NCI-H1092 (cell line): Measurements from ENCODE around the gene CENPX.
"Not testable (repeated sequence)": the region's sequence is repeated elsewhere in the genome, so short reads cannot be mapped to it uniquely, and the experiment has no call there.

Experiments used
- DNase-seq: peaks from one replicate; lab custom pipeline; 2025; lab: John Stamatoyannopoulos, UW

Gene CENPX

DNA sequence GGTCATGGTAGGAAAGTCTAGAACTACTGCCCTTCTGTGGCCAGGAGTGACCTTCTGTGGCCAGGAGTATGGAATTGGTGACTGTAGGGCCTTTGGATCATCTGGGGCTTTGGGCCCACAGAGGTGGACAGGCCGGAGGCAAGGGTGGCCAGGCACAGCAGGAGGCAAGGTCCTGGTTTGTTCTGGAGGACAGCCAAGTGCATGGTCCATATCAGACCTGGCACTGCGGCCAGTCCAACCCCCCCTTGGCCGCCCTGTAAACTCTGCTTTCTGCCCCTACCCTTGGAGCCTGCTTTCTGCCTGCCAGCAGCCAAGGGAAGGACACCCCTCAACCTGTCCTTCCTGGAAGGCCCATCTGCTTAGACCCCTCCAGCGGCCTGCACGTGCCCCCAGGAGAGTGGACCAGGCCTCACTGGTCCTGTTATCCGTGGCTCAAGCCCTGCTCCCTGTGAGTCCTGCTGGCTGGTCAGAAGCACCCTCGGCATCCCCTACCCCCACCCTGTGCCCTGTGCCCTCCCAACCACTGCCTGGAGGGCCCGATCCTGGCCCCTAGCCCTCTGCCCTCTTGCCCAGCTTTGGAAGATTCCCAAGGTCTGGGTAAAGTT is 17.1 kb upstream of the CENPX start:
- DNase-seq = no peak

DNA sequence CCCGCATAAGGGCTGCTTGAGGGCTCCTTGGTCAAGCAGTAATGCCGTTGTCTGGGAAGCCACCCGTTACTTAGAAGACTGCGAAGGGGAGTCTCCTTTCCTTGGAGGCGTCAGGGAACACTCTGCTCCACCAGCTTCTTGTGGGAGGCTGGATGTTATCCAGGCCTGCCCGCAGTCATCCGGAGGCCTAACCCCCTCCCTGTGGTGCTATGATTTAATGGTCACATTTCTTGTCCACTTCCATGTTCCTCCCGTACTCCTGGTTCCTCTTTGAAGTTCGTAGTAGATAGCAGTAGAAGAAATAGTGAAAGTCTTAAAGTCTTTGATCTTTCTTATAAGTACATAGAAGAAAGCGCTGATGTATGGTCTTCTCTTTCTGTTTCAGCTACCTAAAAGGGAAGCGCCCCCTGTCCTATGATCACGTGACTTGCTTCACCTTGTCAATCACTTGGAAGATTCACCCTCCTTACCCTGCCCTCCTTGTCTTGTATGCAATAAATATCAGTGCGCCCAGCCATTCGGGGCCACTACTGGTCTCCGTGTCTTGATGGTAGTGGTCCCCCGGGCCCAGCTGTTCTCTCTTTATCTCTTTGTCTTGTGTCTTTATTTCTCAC is 16.2 kb upstream of the CENPX start:
- DNase-seq = not testable (repeated sequence)

DNA sequence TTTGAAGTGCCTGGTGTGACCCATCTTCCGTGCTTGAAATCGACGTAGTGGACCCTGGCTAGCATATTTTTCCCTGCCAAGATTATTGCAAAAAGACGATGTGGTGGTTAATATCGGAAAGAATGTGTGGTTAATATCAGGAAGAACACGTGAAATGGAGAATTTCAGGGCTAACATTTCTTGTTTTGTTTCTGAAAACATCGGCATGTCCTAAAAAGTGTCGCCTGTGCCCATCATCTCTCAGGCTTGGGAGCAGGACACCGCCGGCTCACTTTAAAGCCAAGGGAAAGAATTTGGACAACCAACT is 15.2 kb upstream of the CENPX start:
- DNase-seq = no peak

DNA sequence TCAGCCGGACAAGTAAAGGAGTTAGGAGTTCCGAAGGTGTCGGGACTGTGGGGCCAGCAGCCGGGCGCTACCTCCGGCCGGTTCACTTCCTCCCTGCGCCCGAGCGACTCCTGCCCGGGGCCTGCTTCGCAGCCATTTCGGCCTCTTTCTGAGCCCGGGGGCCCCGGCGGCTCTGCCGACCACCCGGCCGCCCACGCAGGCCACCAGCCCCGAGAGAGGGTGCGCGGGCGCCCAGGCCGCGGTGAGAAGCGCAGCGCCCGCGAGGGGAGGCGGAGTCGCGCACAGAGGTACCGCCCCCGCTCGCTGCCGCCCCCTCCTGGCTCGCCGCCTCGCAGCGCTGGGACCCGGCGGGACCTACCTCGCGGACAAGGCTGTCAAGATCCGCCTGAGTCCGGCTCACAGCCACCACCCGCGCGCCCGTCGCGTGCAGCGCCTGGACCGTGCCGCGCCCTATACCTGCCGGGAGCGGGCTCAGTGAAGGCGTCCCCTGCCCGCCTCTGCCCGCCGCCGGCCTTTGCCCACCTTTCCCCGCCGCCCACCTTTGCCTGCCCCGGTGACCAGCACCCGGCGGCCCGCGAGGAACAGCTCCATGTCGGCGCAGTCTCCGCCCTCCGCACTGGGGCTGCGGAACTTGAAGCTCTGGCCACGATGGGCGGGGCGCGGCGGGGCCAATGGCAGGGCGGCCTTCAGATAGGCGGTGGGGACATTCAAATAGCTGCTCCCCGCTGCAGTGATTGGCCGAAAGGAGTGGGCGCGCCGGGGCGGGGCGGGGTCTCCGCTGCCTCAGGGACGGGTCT is 14.6 kb upstream of the CENPX start, which contains the start of gene DCXR:
DCXR (minus strand) TSS at position 606 of the 797 bp plus-strand sequence; CDS start at position 591, 15 bp downstream.
- peak; percentile 95 for DNase-seq

DNA sequence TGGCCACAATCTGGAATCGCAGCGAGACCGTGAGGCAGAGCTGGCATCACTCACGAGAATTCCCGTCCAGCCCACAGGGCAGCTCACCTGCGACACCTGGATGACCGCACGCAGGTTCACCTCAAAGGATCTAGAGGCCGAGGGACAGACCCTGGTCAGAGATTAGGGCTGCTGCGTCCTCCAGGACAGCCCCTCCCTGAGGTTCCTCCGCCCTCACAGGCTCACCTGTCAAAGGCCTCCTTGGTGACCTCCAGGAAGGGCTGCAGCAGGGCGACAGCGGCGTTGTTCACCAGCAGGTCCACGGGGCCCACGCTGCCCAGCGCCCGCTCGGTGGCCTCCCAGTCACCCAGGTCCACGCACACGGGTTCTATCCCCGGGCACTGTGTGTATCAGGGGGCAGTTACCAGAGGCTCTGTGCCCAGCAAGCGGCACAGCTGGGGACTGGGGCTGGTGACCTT is 14.0 kb upstream of the CENPX start:
- DNase-seq = no peak

DNA sequence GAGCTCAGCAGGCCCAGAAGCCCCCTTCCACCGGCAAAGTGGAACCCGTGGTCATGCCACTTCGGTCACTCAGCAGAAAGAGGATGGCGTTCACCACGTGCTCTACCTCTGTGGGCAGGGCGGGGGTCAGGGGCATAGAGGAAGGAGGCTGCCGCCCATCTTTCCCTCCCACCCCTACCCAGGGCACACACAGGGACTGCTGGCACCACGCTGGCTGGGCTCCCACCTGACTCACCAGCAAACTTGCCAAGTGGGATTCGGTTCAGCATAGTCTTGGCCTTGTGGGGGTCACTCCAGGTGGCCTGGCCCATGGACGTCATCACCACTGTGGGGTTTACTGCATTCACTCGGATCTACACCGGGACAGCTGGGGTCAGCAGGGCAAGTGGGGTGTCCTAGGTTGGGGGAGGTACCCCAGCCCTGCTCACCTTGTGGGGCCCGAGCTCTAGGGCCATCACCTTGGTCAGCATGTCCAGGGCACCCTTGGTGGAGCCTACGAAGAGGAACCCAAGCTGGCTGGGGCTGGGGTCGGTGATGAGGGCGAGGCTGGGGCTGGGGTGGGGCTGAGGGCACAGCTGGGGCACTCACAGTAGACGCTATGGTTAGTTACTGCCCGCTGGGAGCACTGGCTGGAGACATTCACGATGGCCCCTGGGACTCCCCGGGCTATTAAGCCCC is 13.4 kb upstream of the CENPX start:
- DNase-seq = no peak

DNA sequence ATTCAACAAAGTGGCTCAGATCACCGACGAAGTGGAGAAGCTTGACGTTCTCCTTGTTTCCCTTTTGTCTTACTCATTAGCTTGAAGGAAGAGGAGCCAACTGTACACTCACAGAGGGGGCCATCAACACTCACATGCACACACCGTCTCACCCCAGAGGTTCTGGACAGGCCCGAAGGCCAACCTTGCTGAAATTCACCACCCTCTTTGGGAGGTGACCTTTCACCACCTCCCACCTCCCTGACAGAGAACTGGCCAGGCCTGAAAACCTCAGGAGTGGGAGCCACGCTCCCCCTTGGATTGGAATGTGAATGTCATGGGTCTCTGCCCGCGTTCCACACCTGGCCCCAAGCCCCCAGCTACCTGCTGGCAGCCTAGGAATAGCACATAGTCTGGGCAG is 12.8 kb upstream of the CENPX start:
- no peak for DNase-seq

DNA sequence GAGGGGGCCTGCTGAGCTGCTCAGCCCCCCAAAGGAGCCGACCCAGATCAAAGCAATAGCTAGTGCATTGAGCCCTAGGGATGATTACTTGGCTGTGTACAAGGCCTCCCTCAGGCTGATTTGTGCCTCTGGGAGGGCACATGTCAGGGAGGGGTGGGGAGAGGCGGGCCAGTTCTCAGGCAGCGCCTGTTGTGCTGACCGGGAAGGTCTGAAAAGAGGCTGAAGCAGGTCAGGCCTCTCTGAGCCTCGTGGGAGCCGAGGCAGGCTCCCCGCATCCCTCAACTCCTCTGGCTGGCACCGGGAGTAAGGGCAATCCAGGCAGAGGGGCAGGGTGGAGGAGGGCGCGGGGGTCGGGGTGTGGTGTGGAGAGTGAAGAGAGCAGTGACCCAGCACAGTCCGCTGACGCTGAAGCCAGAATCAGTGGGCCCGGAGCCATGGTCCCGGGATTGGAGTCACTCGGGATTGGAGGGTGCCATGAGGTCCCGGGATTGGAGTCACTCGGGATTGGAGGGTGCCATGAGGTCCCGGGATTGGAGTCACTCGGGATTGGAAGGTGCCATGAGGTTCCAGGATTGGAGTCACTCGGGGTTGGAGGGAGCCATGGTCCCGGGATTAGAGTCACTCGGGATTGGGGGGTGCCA is 11.8 kb upstream of the CENPX start:
- DNase-seq = no peak

DNA sequence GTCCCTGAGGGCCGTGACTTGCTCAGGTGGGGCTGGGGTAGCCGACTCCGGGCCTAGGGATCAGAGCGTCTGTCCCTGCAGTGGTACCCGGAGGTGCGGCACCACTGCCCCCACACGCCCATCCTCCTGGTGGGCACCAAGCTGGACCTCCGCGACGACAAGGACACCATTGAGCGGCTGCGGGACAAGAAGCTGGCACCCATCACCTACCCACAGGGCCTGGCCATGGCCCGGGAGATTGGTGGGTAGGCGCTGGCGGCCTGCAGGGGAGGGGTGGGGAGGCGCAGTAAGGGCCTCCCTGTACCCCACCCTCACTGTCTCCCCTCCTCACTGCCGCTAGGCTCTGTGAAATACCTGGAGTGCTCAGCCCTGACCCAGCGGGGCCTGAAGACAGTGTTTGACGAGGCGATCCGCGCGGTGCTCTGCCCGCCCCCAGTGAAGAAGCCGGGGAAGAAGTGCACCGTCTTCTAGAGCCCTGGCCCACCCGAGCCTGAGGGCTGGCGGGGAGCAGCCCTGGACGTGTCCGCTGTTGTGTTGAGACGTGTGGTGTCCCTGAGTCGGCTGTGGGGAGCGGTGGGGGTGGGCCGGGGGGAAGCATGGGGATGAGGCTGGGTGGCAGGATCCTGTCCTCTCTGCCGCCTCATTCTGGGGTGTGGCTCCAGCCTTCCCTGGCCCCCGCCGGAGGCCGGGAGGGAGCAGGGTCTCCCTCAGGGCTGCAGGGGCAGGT is 10.8 kb upstream of the CENPX start:
- DNase-seq = no peak

DNA sequence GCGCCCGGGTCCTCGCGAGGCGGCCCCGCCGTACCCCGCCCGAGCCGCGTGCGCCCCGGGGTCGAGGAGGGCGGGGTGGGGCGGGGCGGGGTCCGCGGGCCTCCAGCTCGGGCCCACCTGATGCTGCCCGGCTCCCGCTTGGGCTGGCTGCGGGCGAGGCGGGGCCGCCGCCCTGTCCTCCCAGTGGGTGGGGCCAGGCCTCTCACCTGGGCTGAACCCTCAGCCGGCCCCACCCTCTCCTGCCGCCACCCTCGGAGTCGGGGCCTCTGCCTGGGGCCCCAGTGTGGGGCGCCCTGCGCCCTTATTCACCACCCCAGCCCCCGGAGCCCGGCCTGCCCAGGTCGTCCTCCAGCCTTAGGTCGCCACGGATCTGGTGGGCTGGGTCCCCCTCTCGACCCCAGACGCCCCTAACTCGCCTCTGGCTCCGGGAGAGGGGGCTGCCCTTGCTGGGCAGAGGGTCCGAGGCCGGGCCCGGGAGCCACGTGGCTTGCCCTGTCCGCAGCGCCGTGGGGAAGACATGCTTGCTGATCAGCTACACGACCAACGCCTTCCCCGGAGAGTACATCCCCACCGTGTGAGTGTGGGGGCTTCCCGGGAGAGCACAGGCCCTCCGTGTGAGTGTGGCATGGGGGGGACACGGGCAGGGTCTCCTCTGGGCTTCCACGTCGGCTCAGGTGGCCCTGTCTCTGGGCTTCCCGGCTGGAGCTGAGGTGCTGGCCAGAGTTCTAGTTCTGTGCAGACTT is 9.4 kb upstream of the CENPX start:
- DNase-seq = no peak

DNA sequence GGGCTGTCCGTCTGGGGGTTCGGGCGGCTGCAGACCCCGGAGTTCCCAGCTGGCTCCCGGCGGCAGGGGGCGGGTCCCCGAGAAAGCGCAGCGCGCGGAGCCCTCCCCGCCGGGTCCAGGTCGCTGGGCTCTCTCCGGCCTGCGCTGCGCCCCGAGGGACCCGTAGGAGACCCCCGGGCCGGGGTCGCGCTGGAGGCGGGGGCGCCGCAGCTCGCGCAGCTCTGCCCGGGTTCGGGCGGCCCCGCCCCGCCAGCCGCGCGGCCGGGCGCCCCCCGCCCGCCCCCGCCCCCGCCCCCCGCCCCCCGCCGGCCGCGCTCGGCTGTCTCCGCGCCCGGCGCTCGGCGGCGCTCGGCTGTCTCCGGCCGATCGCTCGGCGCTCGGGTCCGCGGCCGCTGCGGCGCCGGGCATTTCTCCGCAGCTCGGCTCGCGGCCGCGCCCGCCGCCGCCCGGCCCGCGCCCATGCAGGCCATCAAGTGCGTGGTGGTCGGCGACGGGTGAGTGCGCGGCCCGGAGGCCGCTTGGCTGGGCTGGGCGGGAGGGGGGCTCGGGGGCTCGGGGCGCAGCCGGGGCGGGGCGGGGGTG is 8.7 kb upstream of the CENPX start, which contains the start of gene RAC3:
RAC3 (plus strand) TSS at position 376 of the 582 bp plus-strand sequence; CDS start at position 460, 84 bp downstream.
- no peak for DNase-seq

DNA sequence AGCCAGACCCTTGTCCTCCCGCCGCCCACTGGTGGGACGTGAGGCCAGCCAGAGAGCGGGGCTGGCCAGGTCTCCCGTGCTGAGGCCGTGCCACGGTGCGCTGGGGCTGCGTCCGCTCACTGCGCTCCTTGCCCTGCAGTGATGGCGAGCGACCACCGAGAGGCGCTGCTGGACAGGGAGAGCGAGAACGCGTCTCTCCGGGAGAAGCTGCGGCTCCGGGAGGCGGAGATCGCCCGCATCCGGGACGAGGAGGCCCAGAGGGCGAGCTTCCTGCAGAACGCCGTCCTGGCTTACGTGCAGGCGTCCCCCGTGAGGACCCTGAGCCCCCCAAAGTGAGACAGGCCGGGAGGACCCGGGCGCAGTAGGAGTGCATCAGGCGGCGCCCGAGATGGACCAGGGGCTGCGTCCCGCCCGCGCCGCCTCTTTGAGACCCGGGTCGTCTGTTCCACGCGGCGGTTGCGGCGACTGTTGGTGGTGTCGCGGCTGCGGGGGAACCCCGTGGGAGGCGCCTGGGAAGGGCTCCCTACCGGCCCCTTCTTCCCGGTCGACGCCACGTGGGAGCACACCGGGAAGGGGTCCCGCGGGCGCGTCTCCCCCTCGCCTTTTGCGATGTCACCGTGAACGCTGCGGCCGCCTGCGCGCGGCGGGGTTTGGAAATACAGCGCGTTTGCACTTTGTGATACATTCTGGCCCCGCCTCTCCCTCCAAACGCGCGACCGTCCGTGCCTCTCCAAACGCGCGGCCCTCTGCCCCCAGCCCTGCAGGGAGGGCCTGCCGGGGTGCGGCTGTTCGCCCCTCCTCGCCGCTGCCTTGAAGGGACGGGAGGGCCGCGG is 8.0 kb upstream of the CENPX start:
- DNase-seq = peak; percentile 72

DNA sequence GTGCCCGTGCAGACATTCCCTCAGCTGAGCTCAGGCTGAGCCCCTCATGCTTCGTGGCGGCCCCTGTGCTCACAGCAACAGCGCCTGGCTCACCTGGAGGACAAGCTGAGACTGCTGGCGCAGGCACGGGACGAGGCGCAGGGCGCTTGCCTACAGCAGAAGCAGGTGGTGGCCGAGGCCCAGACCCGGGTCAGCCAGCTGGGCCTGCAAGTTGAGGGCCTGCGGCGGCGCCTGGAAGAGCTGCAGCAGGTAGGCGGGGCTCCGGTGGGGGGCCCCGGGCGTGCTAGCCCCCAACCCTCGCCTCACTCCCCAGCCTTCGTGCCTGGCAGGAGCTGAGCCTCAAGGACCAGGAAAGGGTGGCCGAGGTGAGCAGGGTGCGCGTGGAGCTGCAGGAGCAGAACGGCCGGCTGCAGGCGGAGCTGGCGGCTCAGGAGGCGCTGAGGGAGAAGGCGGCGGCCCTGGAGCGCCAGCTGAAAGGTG is 7.4 kb upstream of the CENPX start:
- DNase-seq = no peak

DNA sequence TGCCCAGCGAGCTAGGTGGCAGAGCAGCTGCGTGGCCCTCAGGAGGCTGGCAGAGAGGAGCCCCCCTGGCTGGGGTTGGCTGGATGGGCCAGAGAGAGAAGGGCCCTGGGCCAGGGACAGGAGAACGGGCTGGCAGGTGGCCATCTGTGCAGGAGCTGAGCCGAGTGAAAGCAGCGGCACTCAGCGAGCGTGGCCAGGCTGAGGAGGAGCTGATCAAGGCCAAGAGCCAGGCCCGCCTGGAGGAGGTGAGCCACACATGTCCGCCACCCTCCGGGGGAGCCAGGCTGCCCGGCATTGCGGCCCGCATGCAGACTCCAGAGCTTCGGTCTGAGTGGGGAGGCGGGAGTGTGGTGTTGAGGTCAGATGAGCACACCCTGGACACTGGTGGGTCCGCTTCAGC is 6.7 kb upstream of the CENPX start:
- no peak for DNase-seq

DNA sequence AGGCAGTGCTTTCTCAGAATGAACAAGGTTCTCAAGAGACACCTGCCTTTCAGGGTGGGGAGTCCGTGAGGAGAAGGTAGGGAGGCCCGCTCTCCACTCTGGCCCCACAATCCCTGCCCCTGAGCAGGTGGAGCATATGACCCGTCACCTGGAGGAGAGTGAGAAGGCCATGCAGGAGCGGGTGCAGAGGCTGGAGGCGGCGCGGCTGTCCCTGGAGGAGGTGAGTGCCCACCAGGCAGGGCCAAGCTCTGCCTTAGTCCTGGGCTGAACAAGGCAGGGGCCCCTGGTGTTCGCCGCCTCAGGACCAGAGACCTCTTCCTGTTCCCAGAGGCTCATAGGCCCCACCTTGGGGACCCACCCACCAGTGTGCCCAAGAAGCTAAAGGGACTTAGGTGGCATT is 6.3 kb upstream of the CENPX start:
- no peak for DNase-seq

DNA sequence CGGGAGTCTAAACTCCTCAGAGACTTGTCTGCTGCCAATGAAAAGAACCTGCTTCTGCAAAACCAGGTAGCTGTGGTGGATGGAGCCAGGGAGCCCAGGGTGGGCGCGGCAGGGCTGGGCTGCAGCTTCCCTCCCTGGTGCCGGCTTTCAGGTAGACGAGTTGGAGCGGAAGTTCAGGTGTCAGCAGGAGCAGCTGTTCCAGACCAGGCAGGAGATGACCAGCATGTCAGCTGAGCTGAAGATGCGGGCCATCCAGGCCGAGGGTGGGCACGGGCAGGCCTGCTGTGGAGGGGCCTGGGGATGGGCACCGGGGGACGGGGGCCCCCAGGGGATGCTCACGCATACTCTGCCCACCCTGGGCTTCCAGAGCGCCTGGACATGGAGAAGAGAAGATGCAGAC is 5.6 kb upstream of the CENPX start:
- no peak for DNase-seq

DNA sequence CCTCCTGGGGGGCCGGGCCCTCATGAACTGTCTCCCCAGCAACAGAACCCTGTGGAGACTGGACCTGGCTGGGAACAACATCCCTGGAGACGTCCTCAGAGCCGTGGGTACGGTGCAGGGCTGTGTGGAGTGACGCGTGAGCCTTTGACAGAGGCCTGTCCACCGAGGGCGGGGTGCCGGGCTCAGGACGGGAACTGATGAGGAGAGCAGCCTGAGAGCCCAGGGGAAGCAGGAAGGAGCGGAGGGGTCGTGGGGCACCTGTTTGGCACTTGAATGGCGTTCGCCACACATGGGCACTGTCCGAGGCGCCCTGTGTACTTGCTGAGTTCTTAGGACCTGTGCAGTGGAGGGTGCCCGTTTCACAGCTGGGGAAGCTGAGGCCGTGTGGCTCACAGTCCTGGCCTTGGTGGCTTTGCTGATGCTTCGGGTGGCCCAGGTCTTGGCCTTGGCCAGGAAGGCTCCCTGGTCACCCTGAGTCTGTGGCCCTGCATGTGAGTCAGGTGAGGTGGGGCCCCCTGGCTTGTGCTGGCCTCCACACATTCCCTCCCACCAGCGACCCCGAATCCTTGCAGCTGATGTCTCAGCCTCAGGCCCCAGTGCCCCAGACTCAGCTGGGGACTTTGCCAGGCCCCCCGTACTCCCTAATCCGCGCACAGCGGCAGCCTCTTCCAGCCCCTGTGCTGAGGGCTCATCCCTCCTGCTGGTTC is 2.9 kb upstream of the CENPX start:
- DNase-seq = no peak

DNA sequence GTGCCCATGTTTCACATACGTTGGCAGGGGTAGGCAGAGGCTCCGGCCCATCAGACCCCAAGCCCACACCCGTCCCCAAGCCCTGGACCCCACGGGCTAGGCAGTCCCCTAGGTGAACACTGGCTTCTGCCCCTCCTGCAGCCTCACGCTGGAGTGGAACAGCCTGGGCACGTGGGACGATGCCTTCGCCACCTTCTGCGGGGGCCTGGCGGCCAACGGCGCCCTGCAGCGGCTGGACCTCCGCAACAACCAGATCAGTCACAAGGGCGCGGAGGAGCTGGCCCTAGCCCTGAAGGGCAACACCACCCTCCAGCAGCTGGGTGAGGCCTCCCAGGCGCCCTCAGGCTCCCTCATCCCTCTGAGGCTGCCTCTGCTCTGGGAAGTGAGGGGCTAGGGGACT is 2.2 kb upstream of the CENPX start:
- DNase-seq = no peak
